PC-3 (cell line): ENCODE results near the gene TUT7. TPM values are rescaled to one million over a fixed set of nuclear protein-coding genes. Genes with fewer than 3 reads are reported as not detected.

Source experiments
- ATAC-seq: fragments of 200-7000 bp; cut with Tn5 transposase; 2 replicates; pipeline ENCODE4 v1.9.1; 2020; ENCODE audit warnings: mild to moderate bottlenecking, moderate library complexity
- BruUV-seq: library from RNA; stranded (reverse); fragments of 400-500 nt; replicated peaks from 2 replicates; lab custom pipeline; 2021; lab: Mats Ljungman, UMichigan
- CTCF ChIA-PET: fragments of 300-600 bp; sonication (Branson Sonifier 250); formaldehyde crosslinking; loops from one replicate; lab custom pipeline; 2022; ENCODE audit warnings: antibody characterized with exemption; lab: Charles Lee
- POLR2A ChIA-PET: fragments of 300-600 bp; sonication (Branson Sonifier 250); formaldehyde crosslinking; loops from one replicate; lab custom pipeline; 2022; ENCODE audit warnings: antibody characterized with exemption; ENCODE audit not compliant: unreplicated experiment; lab: Charles Lee
- DNase-seq: peaks from one replicate; pipeline ENCODE4 v3.0.0-alpha.2; 2015
- H2AFZ ChIP-seq: fragments of 300-600 bp; sonication (generic); 2 replicates; pipeline ENCODE4 v1.6.0; 2016; ENCODE audit warnings: antibody characterized with exemption, low read length
- H3F3A ChIP-seq: fragments of 300-600 bp; sonication (generic); one replicate; pipeline ENCODE4 v1.6.0; 2017; ENCODE audit warnings: antibody characterized with exemption, low read length, control low read depth, mild to moderate bottlenecking; ENCODE audit not compliant: unreplicated experiment
- H3K27ac ChIP-seq: fragments of 300-600 bp; sonication (generic); 2 replicates; pipeline ENCODE4 v1.5.1; 2016; ENCODE audit warnings: mild to moderate bottlenecking, low read length
- H3K27me3 ChIP-seq: fragments of 300-600 bp; sonication (generic); 2 replicates; pipeline ENCODE4 v1.6.1; 2016; ENCODE audit warnings: low read length, mixed read lengths
- H3K36me3 ChIP-seq: fragments of 300-600 bp; sonication (generic); 2 replicates; pipeline ENCODE4 v1.6.1; 2016; ENCODE audit warnings: low read depth, mixed run types, low read length, mixed read lengths
- H3K4me1 ChIP-seq: fragments of 300-600 bp; sonication (generic); 2 replicates; pipeline ENCODE4 v1.5.1; 2016; ENCODE audit warnings: low read length; ENCODE audit not compliant: insufficient read depth
- H3K4me2 ChIP-seq: fragments of 300-600 bp; sonication (generic); 2 replicates; pipeline ENCODE4 v1.6.0; 2016; ENCODE audit warnings: low read length
- H3K4me3 ChIP-seq: fragments of 300-600 bp; sonication (generic); 2 replicates; pipeline ENCODE4 v1.5.1; 2016; ENCODE audit warnings: mild to moderate bottlenecking, low read length, mixed read lengths
- H3K79me2 ChIP-seq: fragments of 300-600 bp; sonication (generic); 2 replicates; pipeline ENCODE4 v1.6.1; 2017; ENCODE audit warnings: low read length, mixed read lengths
- H3K9ac ChIP-seq: fragments of 300-600 bp; sonication (generic); 2 replicates; pipeline ENCODE4 v1.6.0; 2016; ENCODE audit warnings: mild to moderate bottlenecking, low read length
- H3K9me2 ChIP-seq: fragments of 300-600 bp; sonication (generic); replicated peaks from 2 replicates; pipeline ENCODE4 v1.6.1; 2016; ENCODE audit warnings: mixed run types, low read length, mixed read lengths
- H3K9me3 ChIP-seq: fragments of 300-600 bp; sonication (generic); 2 replicates; pipeline ENCODE4 v1.6.1; 2016; ENCODE audit warnings: low read length, mixed read lengths
- H4K20me1 ChIP-seq: fragments of 300-600 bp; sonication (generic); 2 replicates; pipeline ENCODE4 v1.6.1; 2016; ENCODE audit warnings: low read length, mixed read lengths
- CTCF ChIP-seq: fragments of 300-600 bp; sonication (generic); conservative IDR thresholded peaks from 2 replicates; pipeline ENCODE4 v1.5.1; 2017; ENCODE audit warnings: antibody characterized with exemption, low read depth, mild to moderate bottlenecking, low read length
- EZH2 ChIP-seq: fragments of 300-600 bp; sonication (generic); IDR thresholded peaks from one replicate; pipeline ENCODE4 v1.6.1; 2017; ENCODE audit warnings: antibody characterized with exemption, mild to moderate bottlenecking, low read length; ENCODE audit not compliant: unreplicated experiment
- EZH2phosphoT487 ChIP-seq: fragments of 300-600 bp; sonication (generic); IDR thresholded peaks from 2 replicates; pipeline ENCODE4 v1.6.1; 2018; ENCODE audit warnings: mild to moderate bottlenecking, antibody characterized with exemption, low read length, borderline replicate concordance
- intact Hi-C: fragments of 100-400 bp; cut with micrococcal nuclease; formaldehyde crosslinking; loops from 2 replicates; pipeline ENCODE4 v1.9.0; 2023
- total RNA-seq: library from RNA; depleted of rRNA; stranded (reverse); fragments of >200 nt; gene quantifications from 2 replicates; pipeline ENCODE4 v1.2.3, GENCODE V29; 2014

TUT7 gene
- total RNA-seq, 1 experiment from 2014 or later: 12.3 TPM

- Histone ChIP-seq H3K9me2 (no peaks in the 10 kb centered on the region), H3F3A (no peaks in the 10 kb centered on the region), H3K79me2 (peaks cover 81% of the 10 kb centered on the region), H3K9ac (peak overlapping the region; percentile 85), H3K27ac (peak overlapping the region; percentile 86), H3K9me3 (no peaks in the 10 kb centered on the region), H3K4me3 (peak overlapping the region; percentile 100), H3K27me3 (no peaks in the 10 kb centered on the region), H3K36me3 (peaks cover 4% of the 10 kb centered on the region), H4K20me1 (no peaks in the 10 kb centered on the region), H2AFZ (0 out of 2 replicates have a peak overlapping the region, but pooled peaks have one; percentile 34), H3K4me1 (peaks cover 33% of the 10 kb centered on the region), H3K4me2 (peak overlapping the region; percentile 91)
- intact Hi-C loops: loop anchor here (5.0 to 10.0 kb wide), 4 partner anchors 55 to 408 kb away; partner anchors contain the start of genes GOLM1 and NAA35
- DNase-seq: no peak
- TF ChIP-seq EZH2phosphoT487 (no peak), EZH2 (no peak), CTCF (no peak)
- no peak for ATAC-seq
- ChIA-PET POLR2A (interaction anchor here (0.7 kb wide), 1 partner anchor 28 kb away, joined by 4 read pairs; no protein-coding TSS in a partner anchor), CTCF (no interaction called here)
- BruUV-seq: no TSS peak
These were observed 4.0 kb downstream of the TUT7 start for GRCh38 chr9:86350006-86350760.

GRCh38 chr9:86349271-86349670 is 4.9 kb downstream of the TUT7 start:
- Histone ChIP-seq H3K9ac (peak overlapping the region; percentile 85), H3K9me3 (no peaks in the 10 kb centered on the region), H3K4me2 (peak overlapping the region; percentile 91), H3K27ac (peak overlapping the region; percentile 86), H3K9me2 (no peaks in the 10 kb centered on the region), H3F3A (no peaks in the 10 kb centered on the region), H2AFZ (no peak overlapping the region), H3K36me3 (peaks cover 11% of the 10 kb centered on the region), H3K27me3 (no peaks in the 10 kb centered on the region), H3K79me2 (peaks cover 81% of the 10 kb centered on the region), H4K20me1 (no peaks in the 10 kb centered on the region), H3K4me3 (peak overlapping the region; percentile 100), H3K4me1 (peaks cover 39% of the 10 kb centered on the region)
- ChIA-PET POLR2A (interaction anchor here (0.7 kb wide), 1 partner anchor 27 kb away, joined by 4 read pairs; no protein-coding TSS in a partner anchor), CTCF (no interaction called here)
- no peak for TF ChIP-seq CTCF
- BruUV-seq: no TSS peak
- ATAC-seq (peak; percentile 5), DNase-seq (peak; percentile 78)
- intact Hi-C loops: no loop called here

GRCh38 chr9:86347991-86348390 is 6.2 kb downstream of the TUT7 start:
- Histone ChIP-seq H3K36me3 (peaks cover 11% of the 10 kb centered on the region), H3K79me2 (peaks cover 70% of the 10 kb centered on the region), H3K27ac (0 out of 2 replicates have a peak overlapping the region, but pooled peaks have one; percentile 17), H3K27me3 (no peaks in the 10 kb centered on the region), H3K4me3 (no peak overlapping the region), H3K4me2 (peak overlapping the region; percentile 14), H2AFZ (no peak overlapping the region), H4K20me1 (no peaks in the 10 kb centered on the region), H3K9me3 (no peaks in the 10 kb centered on the region), H3K9me2 (no peaks in the 10 kb centered on the region), H3F3A (no peaks in the 10 kb centered on the region), H3K9ac (no peak overlapping the region), H3K4me1 (peaks cover 38% of the 10 kb centered on the region)
- no TSS peak for BruUV-seq
- CTCF ChIA-PET: no interaction called here
- POLR2A ChIA-PET: interaction anchor here (0.9 kb wide), 1 partner anchor 15 kb away, joined by 4 read pairs; no protein-coding TSS in a partner anchor
- no peak for ATAC-seq
- TF ChIP-seq EZH2phosphoT487 (no peak), EZH2 (no peak), CTCF (no peak)
- intact Hi-C loops: no loop called here
- no peak for DNase-seq
